ENCODE data around the gene PLD3.
A peak's percentile ranks its signal among the peaks of the same experiment; 100 is the strongest.

PLD3 gene

DNA sequence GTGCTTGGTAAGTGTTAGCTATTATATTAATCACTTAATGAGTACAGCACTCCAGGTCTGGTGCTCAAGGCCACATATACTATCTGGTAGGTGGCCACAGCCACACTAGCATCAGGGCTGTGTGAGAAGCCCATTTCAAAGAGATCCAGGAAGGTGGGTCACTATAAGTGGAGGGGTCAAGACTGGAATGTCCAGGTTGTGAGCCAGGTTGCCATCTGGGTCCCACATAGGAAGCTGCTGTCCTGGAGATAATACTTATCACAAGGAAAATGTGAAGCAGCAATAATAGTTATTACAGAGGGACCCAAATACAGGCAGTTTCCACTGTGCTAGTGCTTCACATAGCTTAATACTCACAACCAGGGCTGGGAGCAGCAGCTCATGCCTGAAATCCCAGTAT, 13.4 kb upstream of the PLD3 start:
- no peak for DNase-seq

DNA sequence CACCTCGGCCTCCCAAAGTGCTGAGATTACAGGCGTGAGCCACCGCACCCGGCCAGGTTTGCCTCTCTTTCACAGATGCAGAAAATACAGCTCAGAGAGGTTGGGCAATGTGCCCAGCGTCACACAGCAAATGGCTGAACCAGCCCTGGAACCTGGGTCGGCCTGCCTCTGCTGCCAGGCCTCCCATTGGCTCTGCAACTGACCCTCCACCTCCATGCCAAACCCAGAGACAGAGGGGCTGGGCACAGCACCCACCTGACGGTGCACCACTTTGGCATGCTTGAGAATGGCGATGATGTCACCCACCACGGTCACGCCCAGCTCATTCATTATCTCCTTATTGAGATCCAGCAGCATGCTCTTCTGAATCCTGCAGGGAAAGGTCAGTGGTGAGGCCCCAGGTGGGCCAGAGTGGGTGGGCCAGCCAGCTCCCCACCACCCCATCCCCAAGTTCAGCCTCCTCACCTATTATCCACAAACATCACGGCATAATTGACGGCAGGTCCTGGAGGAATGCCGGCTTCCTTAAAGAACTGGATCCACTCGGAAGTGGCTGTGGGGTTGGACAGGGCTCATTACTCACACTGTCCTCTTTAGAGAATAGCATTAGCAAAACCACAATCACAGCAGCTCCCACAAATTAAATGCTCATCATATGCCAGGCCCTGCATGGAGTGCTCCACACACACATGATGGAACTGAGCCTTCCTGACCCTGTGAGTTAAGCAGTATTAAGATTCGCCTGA, 12.5 kb upstream of the PLD3 start:
- no peak for DNase-seq

- DNase-seq, result no peak
Measured at GRCh38 chr19:40336601-40336900, 11.9 kb upstream of the PLD3 start.

DNA sequence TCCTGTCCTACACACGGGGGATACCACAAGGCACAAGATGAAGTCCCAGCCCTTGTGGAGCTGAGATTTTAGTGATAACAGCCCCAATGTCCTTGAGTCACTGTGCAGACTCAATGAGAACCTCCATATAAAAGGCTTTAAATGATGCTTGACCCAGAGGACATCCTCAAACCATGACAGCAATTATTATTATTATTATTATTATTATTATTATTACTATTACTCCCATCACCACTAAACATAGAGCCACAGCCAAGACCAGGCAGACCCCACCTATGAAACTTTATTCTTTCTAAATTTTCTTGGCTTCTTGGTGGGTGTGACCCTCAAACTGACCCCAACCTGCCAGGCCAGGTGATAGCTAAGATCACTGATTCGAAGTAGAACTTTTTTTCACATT, 11.4 kb upstream of the PLD3 start:
- DNase-seq, result no peak

DNA sequence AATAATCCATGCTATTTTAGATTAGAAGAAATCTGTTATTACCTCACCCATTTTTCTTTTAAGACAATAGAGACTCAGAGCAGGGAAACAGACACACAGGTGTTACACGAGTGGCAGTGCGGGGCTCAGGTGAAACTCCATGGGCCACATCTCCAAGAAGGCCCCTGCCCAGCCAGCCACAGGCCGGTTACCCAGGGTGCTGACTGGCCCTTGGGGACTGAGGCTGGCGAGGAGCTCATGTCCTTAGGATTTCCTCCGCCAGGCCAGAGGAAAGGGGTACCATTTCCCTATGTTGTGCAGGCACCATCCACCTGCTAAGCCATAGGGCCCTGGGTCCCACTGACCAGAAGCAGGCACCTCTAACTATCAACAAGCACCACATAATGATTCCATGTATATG, 10.9 kb upstream of the PLD3 start:
- DNase-seq, result no peak

DNA sequence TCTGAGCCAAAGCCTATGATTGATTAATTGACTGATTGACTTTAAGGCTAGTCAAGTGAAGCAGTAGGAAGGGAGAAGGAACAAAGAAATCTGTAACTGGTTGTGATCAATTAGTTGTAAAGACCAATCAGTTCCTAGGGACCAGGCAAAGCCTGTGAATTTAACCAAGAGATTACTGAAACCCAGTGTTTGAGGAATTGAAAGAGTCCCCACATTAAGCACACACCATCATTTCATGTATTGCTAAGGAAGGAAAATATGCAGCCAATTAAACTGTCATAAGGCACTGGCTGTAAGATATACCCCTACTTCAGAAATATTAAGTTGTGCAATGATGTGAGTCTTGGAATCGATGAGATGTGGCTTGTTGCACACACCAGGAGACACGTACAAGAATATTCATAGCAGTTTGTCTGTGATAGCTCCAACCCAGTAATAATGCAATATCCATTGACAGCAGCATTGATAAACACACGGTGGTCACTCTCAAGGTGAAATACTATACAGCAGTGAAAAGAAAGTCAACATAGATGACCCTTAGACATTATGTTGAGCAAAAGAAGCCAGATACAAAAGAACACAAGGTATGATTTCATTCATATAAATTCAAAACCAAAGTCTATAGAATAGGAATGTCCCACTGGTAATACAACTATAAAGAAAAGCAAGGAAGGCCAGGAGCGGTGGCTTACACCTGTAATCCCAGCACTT, 9.3 kb upstream of the PLD3 start:
- DNase-seq, result no peak

- DNase-seq, result no peak
Measured at GRCh38 chr19:40341601-40342482, 6.7 kb upstream of the PLD3 start.

DNA sequence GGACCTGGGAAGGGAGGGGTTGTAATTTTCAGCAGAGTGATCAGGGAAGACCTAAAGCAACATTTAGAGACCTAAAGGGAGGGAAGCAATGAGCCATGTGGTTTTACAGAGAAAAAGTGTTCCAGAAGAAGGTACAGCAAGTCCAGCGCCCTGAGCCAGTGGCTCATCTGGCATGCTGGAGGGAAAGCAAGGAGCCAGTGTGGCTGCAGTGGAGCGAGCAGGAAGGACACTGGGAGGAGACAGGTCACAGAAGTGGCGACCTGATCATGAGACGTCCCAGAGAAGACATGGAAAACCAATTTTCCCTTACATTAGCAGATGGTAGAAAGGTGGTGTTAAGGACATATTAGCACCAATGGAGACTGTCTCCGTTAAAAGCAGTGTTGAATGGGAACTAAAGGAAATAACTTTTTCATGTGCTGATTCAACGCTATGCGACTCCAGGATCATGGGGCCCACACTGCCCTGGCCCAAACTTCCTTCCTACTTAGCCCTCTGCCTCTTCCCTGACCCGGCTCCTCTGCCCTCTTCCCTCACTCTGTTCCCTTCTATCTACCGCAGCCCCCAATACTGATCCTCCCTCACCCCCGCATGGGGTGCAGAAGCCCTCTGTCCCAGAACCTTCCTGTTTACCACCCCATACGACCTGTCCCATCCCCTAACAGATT, 5.7 kb upstream of the PLD3 start:
- DNase-seq, result no peak

- DNase-seq, result no peak
Measured at GRCh38 chr19:40344422-40344821, 4.1 kb upstream of the PLD3 start.

- peak; percentile 78 for DNase-seq
Measured at GRCh38 chr19:40348961-40349507, 539 bp downstream of the PLD3 start.

- no peak for DNase-seq
Measured at GRCh38 chr19:40355975-40356680, 7.6 kb downstream of the PLD3 start.

GRCh38 chr19:40356681-40357595, 8.4 kb downstream of the PLD3 start:
- DNase-seq, result no peak

DNA sequence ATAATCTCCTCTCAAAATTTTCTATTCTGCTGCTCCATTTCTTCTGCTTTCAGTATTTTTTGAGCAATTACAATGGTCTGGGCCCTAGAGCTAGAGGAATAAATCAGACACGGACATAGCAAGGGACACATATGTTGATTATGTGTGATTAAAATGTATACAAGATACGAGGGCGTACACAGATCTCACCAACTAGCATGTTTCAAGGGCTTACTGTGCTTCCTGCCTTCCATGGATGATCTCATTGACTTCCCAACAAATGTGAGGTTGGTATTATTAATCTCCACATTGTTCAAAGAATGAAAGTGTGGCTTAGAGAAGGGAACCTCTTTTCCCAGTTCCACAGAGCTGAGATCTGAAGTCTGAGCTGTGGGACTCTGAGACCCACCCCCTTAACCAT, 9.1 kb downstream of the PLD3 start:
- no peak for DNase-seq

DNA sequence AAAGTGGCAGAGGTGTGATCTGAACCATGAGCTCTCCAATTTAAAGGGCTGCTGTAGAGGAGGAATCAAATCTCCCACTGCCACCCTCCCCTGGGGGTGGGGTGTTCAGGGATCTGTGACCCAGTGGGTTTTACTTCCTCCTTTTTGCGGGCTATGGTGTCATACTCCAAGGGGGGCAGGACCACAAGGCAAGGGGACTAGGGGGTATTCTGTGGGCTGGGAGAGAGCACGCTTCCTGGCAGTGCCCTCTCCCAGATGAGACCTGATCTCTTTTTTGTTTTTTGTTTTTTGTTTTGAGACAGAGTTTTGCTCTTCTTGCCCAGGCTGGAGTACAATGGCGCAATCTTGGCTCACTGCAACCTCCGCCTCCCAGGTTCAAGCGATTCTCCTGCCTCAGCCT, 10.3 kb downstream of the PLD3 start:
- DNase-seq, result no peak

DNA sequence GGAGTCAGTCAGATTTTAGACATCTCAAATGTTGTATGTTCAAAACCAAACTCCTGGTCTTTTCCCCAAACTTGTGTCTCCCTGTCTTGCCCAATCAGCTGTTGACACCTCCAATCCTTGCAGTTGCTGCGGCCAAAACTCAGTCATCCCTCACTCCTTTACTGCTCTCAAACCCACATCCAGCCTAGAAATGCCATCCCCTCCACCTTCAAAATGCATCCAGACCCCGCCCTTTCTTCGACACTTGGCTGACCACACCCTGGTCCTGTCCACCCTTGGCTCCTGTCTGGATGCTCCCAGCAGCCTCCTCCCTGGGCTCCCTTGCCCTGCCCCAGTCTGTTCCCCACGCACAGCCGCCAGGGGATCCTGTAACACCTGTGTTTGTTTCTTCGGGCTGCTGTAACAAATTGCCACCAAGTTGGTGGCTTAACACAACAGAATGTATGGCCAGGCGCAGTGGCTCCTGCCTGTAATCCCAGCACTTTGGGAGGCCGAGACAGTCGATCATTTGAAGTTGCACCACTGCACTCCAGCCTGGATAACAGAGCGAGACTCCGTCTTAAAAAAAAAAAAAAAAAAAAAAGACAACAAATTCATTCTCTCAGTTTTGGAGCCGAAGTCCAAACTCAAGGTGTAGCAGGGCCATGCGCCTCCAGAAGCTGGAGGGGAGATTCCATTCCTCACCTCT, 11.7 kb downstream of the PLD3 start:
- DNase-seq, result no peak

DNA sequence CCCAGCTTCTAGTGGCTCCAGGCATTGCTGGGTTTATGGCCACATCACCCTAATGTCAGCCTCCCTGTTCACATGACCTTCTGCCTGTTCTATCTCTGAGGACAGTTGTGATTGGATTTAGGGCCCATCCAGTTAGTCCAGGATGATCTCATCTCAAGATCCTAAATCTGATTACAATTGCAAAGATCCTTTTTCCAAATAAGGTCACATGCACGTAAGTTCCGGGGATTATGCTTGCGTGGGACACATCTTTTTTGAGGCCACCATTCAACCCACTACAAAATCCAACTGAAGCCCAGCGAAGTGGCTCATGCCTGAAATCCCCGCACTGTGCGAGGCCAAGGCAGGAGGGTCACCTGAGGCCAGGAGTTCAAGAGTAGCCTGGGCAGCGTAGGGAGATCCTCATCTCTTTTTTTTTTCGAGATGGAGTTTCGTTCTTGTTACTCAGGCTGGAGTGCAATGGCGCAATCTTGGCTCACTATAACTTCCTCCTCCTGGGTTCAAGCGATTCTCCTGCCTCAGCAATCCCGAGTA, 12.3 kb downstream of the PLD3 start:
- DNase-seq, result no peak

DNA sequence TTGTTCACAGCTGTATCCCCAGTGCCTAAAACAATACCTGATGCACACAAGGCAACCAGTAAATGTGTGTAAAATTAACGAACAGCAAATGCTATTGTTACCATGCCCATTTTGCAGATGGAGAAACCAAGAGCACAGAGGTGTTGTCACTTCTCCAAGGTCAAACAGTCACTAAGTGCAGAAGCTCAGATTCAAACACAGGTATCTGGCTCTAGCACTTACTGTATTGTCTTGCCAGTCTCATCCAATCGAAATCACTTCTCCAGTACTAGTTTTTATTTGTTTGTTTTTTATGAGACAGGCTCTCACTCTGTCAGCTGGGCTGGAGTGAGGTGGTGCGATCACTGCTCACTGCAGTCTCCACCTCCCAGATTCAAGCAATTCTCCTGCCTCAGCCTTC, 13.7 kb downstream of the PLD3 start:
- DNase-seq, result no peak

- no peak for DNase-seq
Measured at GRCh38 chr19:40363069-40363468, 14.6 kb downstream of the PLD3 start.

DNA sequence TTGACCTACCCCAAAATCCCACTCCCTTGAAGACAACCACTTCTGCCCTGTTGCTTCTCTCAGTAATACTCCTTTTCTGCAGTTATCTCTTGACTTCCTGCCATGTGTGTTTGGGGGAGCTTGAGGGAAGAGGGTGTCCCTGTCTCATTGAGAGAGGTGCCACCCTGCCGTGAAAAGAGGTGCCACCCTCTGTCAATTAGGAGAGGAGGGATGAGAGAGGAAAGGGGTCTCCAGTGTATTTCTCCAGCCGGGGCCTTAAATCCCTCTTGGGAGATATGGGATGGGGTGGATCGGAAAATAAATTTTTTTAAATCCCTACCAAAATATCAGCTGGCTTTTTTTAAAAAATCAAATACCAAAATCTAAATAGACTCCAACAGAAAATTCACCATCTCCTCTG, 16.5 kb downstream of the PLD3 start:
- DNase-seq, result no peak

All from DMS53 (cell line).